Measurements from ENCODE around the gene SYNGR1. TPM values are rescaled to one million over a fixed set of nuclear protein-coding genes. Genes with fewer than 3 reads are reported as not detected.

The SYNGR1 gene
- total RNA-seq (ENCODE audit: low replicate concordance), result 17.3 and 23.6 TPM in 2 replicates

GRCh38 chr22:39349967-39350726, at the start of gene SYNGR1:
TSS of gene SYNGR1 (plus strand) at chr22:39349991. CDS start at chr22:39350011, 20 bp downstream.

GRCh38 chr22:39319284-39320022, 30.3 kb upstream of the SYNGR1 start, which contains the start of gene RPL3:
TSS of gene RPL3 (minus strand) at chr22:39319623. CDS start at chr22:39319597, 26 bp downstream.

Other genes with a start within 250 kb of the SYNGR1 start
- 1.6 and 9.8 TPM in 2 replicates for gene CBX7, start 197.3 kb upstream of the SYNGR1 start, total RNA-seq (ENCODE audit: low replicate concordance)
- gene PDGFB, start 105.0 kb upstream of the SYNGR1 start, total RNA-seq (ENCODE audit: low replicate concordance), result 0.70 and 13.7 TPM in 2 replicates
- 3,988 and 6,455 TPM in 2 replicates for gene RPL3, start 30.4 kb upstream of the SYNGR1 start, total RNA-seq (ENCODE audit: low replicate concordance)
- gene TAB1, start 49.8 kb downstream of the SYNGR1 start, total RNA-seq (ENCODE audit: low replicate concordance), result 11.4 and 18.1 TPM in 2 replicates
- gene MGAT3, start 107.0 kb downstream of the SYNGR1 start, total RNA-seq (ENCODE audit: low replicate concordance), result 0.12 and 0.23 TPM in 2 replicates
- 9.9 and 15.0 TPM in 2 replicates for gene MIEF1, start 152.3 kb downstream of the SYNGR1 start, total RNA-seq (ENCODE audit: low replicate concordance)
- gene ATF4, start 170.6 kb downstream of the SYNGR1 start, total RNA-seq (ENCODE audit: low replicate concordance), result 222 and 274 TPM in 2 replicates
- 14.5 and 48.0 TPM in 2 replicates for gene RPS19BP1, start 182.8 kb downstream of the SYNGR1 start, total RNA-seq (ENCODE audit: low replicate concordance)
- under 0.01 TPM in 2 replicates for gene CACNA1I, start 220.8 kb downstream of the SYNGR1 start, total RNA-seq (ENCODE audit: low replicate concordance)